GM18507 (cell line): ENCODE results near the gene VPS13A.

ENCODE experiments used
- DNase-seq: peaks from one replicate; pipeline ENCODE4 v3.0.0; 2011; ENCODE audit warnings: low read depth; ENCODE audit not compliant: insufficient read length; ENCODE audit errors: extremely low spot score
- FAIRE-seq: peaks from 2 replicates; lab custom pipeline; 2011; peaks lifted over from hg19 to GRCh38; lab: Jason Lieb, UNC

Gene VPS13A

GRCh38 chr9:77447646-77448045 lies 270.3 kb downstream of the VPS13A start:
- no peak for FAIRE-seq
- DNase-seq: no peak

- DNase-seq (no peak), FAIRE-seq (no peak)
These were observed 272.1 kb downstream of the VPS13A start for GRCh38 chr9:77449240-77450084.

- DNase-seq (no peak), FAIRE-seq (no peak)
These were observed 272.7 kb downstream of the VPS13A start for GRCh38 chr9:77450085-77450475.

GRCh38 chr9:77451507-77451906 lies 274.2 kb downstream of the VPS13A start:
- FAIRE-seq (no peak), DNase-seq (no peak)

GRCh38 chr9:77453825-77454647 lies 276.7 kb downstream of the VPS13A start:
- FAIRE-seq (no peak), DNase-seq (no peak)

GRCh38 chr9:77454663-77455062 lies 277.3 kb downstream of the VPS13A start:
- FAIRE-seq (no peak), DNase-seq (no peak)

- DNase-seq: no peak
- no peak for FAIRE-seq
These were observed 278.1 kb downstream of the VPS13A start for GRCh38 chr9:77455312-77455927.

- DNase-seq: no peak
- peak; percentile 77 for FAIRE-seq
These were observed 279.6 kb downstream of the VPS13A start for GRCh38 chr9:77456829-77457437.

GRCh38 chr9:77457916-77458592 lies 280.7 kb downstream of the VPS13A start:
- DNase-seq (peak; percentile 54), FAIRE-seq (peak; percentile 86)

GRCh38 chr9:77460938-77461337 lies 283.6 kb downstream of the VPS13A start:
- FAIRE-seq (no peak), DNase-seq (no peak)

- FAIRE-seq (no peak), DNase-seq (no peak)
These were observed 284.7 kb downstream of the VPS13A start for GRCh38 chr9:77462066-77462465.

- FAIRE-seq: no peak
These were observed 285.8 kb downstream of the VPS13A start for GRCh38 chr9:77463151-77463550.

GRCh38 chr9:77464661-77465060 lies 287.3 kb downstream of the VPS13A start:
- no peak for DNase-seq

More at GRCh38 chr9:77463151-77463550, 285.8 kb downstream of the VPS13A start:
- no peak for DNase-seq

GRCh38 chr9:77469515-77470231 lies 292.3 kb downstream of the VPS13A start:
- DNase-seq (no peak), FAIRE-seq (no peak)

More at GRCh38 chr9:77464661-77465060, 287.3 kb downstream of the VPS13A start:
- FAIRE-seq: no peak
